Activated CD4-positive, alpha-beta memory T cell treated with anti-CD3 and anti-CD28 coated beads for 36 hours (primary cell): ENCODE data around the gene TNK2. TPM values are rescaled to one million over a fixed set of nuclear protein-coding genes. Genes with fewer than 3 reads are reported as not detected.

Source experiments
- CTCF ChIA-PET: fragments of 350-600 bp; sonication (Branson Sonifier 250); formaldehyde crosslinking; loops from one replicate; lab custom pipeline; 2021; ENCODE audit warnings: antibody characterized with exemption, inconsistent platforms; lab: Charles Lee
- POLR2A ChIA-PET: fragments of 350-600 bp; sonication (Branson Sonifier 250); formaldehyde crosslinking; loops from one replicate; lab custom pipeline; 2021; ENCODE audit warnings: antibody characterized with exemption; lab: Charles Lee
- DNase-seq: peaks from one replicate; pipeline ENCODE4 v3.0.0-alpha.2; 2020
- H3K27ac Mint-ChIP-seq: one replicate; pipeline ENCODE4 v1.8.0; 2021; ENCODE audit warnings: mixed read lengths
- H3K27me3 Mint-ChIP-seq: one replicate; pipeline ENCODE4 v1.8.0; 2021; ENCODE audit warnings: mixed read lengths
- H3K36me3 Mint-ChIP-seq: one replicate; pipeline ENCODE4 v1.8.0; 2021; ENCODE audit warnings: mixed read lengths
- H3K4me1 Mint-ChIP-seq: one replicate; pipeline ENCODE4 v1.8.0; 2021; ENCODE audit warnings: low read depth, mixed read lengths
- H3K4me3 Mint-ChIP-seq: one replicate; pipeline ENCODE4 v1.8.0; 2021; ENCODE audit warnings: mild to moderate bottlenecking, mixed read lengths
- H3K9me3 Mint-ChIP-seq: one replicate; pipeline ENCODE4 v1.8.0; 2021; ENCODE audit warnings: mixed read lengths
- intact Hi-C: fragments of 100-400 bp; cut with micrococcal nuclease; formaldehyde crosslinking; loops from one replicate; pipeline ENCODE4 v1.15.1; 2023
- total RNA-seq, 2 experiments: library from RNA; stranded (reverse); gene quantifications; one replicate each; pipeline ENCODE4 v1.2.3, GENCODE V29; 2021

Gene TNK2
- total RNA-seq, 2 experiments from 2014 or later, result 59.9 to 67.1 TPM

DNA sequence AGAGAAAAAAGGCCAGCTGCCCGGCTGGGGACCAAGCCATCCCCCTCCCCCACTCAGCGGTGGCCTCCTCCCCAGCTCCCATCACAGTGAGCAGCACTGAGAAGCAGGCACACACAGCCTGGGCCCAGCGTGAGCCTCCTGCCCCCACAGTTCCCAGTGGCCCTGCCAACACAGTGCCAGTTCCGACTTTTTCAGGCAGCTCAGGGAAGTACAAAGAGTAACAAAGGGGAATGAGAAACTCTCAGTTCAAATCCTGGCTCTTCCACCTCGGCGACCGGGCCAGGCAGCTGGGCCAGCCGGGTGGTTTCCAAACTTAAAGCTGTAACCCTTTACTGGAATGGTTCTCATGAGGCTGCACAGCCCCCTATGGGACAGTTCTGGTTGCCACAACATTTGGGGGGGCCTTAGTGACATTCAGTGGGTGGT is 18.5 kb downstream of the TNK2 start:
- no peaks in the 10 kb centered on the region for H3K27me3 Mint-ChIP-seq
- no peak for DNase-seq
- CTCF ChIA-PET, result interaction anchor here (0.9 to 7.0 kb wide), 7 partner anchors 11 to 40 kb away, joined by 3 to 109 read pairs (median 4); partner anchors contain the start of gene TNK2
- POLR2A ChIA-PET, result interaction anchor here (0.5 kb wide), 1 partner anchor 186 kb away, joined by 3 read pairs; no protein-coding TSS in a partner anchor
- H3K4me3 Mint-ChIP-seq, result no peak overlapping the region
- intact Hi-C loops, result no loop called here
- no peaks in the 10 kb centered on the region for H3K9me3 Mint-ChIP-seq
- peaks cover 9% of the 10 kb centered on the region for H3K36me3 Mint-ChIP-seq
- peaks cover 9% of the 10 kb centered on the region for H3K4me1 Mint-ChIP-seq
- H3K27ac Mint-ChIP-seq, result no peak overlapping the region

DNA sequence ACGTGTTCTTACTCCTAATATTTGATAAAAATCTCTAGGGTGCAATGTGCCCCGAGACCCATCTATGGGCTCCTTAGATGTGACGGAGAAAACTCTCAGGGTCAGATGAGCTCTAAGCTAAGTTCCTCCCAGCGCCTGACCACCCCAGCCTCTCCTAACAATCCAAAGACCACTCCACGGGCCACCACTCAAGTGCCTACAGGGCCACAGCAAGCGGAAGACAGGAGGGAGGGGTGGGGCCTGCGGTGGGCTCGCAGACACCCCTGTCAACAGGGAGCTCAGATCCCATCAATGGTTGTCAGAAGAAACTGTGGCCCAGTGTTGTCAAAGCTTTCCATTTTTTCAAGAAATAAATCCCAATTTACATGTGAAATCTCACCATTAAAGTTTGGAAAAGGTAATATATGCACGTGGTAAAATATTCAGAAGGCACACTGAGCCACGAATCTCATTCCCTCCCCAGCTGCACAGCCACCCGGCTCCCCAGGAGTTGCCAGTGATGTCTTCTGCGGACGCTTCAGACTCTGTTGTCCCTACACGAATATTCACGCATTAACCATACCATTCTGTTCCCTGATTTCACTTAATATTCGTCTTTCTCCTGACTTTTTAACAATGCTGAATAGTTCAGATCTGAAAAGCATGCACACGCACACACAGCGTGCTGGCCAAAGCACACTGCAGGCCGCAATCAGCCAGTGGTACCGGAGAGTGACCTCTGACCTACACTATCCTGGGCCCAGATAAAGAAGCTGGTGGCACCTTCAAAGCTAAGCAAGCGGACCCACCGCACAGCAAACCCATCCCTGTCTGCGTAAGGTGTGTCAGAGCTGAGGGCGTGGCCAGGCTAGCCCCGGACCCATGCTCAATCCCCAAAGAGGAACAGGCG is 19.1 kb downstream of the TNK2 start:
- intact Hi-C loops, result no loop called here
- Mint-ChIP-seq H3K4me1 (peaks cover 4% of the 10 kb centered on the region), H3K9me3 (no peaks in the 10 kb centered on the region), H3K4me3 (no peak overlapping the region), H3K36me3 (peaks cover 6% of the 10 kb centered on the region), H3K27me3 (no peaks in the 10 kb centered on the region), H3K27ac (no peak overlapping the region)
- CTCF ChIA-PET, result interaction anchor here (1.0 to 2.2 kb wide), 6 partner anchors 11 to 39 kb away, joined by 3 to 11 read pairs (median 3); no protein-coding TSS in a partner anchor
- POLR2A ChIA-PET, result no interaction called here
- no peak for DNase-seq

GRCh38 chr3:195888311-195888761 is 20.0 kb downstream of the TNK2 start:
- no peaks in the 10 kb centered on the region for H3K27me3 Mint-ChIP-seq
- H3K4me1 Mint-ChIP-seq, result peaks cover 1% of the 10 kb centered on the region
- no peak overlapping the region for H3K4me3 Mint-ChIP-seq
- ChIA-PET CTCF (no interaction called here), POLR2A (no interaction called here)
- H3K36me3 Mint-ChIP-seq, result peaks cover 10% of the 10 kb centered on the region
- H3K9me3 Mint-ChIP-seq, result no peaks in the 10 kb centered on the region
- intact Hi-C loops, result no loop called here
- no peak for DNase-seq
- H3K27ac Mint-ChIP-seq, result no peak overlapping the region

- Mint-ChIP-seq H3K27me3 (no peaks in the 10 kb centered on the region), H3K4me3 (no peak overlapping the region), H3K4me1 (peaks cover 1% of the 10 kb centered on the region), H3K36me3 (peaks cover 13% of the 10 kb centered on the region), H3K9me3 (no peaks in the 10 kb centered on the region), H3K27ac (no peak overlapping the region)
- ChIA-PET POLR2A (no interaction called here), CTCF (no interaction called here)
- intact Hi-C loops, result no loop called here
- DNase-seq, result no peak
Measured at GRCh38 chr3:195887670-195888069, 20.7 kb downstream of the TNK2 start.

DNA sequence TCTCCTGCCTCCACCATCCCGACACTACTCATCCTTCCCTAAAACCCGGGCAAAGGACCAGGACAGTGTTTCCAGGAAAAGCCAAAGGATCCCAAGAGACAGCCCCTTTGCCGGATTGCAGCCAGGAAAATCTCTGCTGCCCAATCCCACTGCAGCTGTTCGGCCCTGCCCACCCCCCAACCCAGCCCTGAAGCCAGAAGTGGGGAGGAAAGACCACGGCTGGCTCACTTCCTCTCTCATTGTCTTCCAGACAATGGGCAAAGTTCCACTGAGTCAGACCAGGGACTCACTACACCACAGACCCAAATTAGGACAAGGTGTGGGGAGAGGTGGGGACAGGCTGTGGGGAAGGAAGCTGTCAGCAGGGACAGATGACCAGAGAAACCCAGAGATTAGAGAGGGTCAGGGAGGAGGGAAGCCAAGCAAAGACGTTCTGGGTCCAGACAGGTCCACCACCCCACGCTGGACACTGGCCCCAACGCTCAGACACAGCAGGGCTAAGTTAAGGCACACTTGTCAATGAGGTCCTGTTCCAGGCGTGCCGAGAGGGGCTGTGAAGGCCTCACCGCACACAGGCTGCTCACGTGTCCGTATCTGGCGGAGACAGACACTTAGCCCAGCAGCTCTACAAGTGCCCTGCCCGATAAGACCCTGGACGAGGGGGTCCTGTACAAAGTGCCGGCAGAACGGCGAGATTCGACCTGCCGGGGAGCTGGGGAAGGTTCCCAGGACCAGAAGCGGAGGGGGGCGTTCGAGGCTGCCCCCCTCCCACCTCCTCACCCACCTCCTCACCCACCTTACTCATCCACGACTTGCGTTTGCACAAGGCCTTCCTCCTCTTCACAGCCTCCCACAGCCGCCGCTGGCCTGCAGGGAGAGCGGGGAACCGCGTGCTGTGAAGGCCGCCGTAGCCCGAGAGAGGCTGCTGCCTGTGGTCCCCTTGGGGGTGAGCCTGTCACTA is 21.9 kb downstream of the TNK2 start:
- no peaks in the 10 kb centered on the region for H3K27me3 Mint-ChIP-seq
- H3K4me1 Mint-ChIP-seq, result peaks cover under 1% of the 10 kb centered on the region
- no peak overlapping the region for H3K4me3 Mint-ChIP-seq
- CTCF ChIA-PET, result interaction anchor here (1.7 to 1.8 kb wide), 2 partner anchors 8 to 28 kb away, joined by 6 to 10 read pairs; no protein-coding TSS in a partner anchor
- no peak for DNase-seq
- intact Hi-C loops, result no loop called here
- H3K36me3 Mint-ChIP-seq, result peaks cover 13% of the 10 kb centered on the region
- H3K9me3 Mint-ChIP-seq, result no peaks in the 10 kb centered on the region
- no peak overlapping the region for H3K27ac Mint-ChIP-seq
- POLR2A ChIA-PET, result interaction anchor here (2.2 kb wide), 1 partner anchor 21 kb away, joined by 6 read pairs; no protein-coding TSS in a partner anchor

- ChIA-PET POLR2A (interaction anchor here (2.2 kb wide), 1 partner anchor 22 kb away, joined by 6 read pairs; no protein-coding TSS in a partner anchor), CTCF (interaction anchor here (0.6 to 1.8 kb wide), 4 partner anchors 9 to 328 kb away, joined by 4 to 10 read pairs (median 6); no protein-coding TSS in a partner anchor)
- H3K27me3 Mint-ChIP-seq, result no peaks in the 10 kb centered on the region
- H3K4me3 Mint-ChIP-seq, result no peak overlapping the region
- no peaks in the 10 kb centered on the region for H3K9me3 Mint-ChIP-seq
- DNase-seq, result no peak
- H3K27ac Mint-ChIP-seq, result no peak overlapping the region
- intact Hi-C loops, result no loop called here
- peaks cover 13% of the 10 kb centered on the region for H3K36me3 Mint-ChIP-seq
- no peaks in the 10 kb centered on the region for H3K4me1 Mint-ChIP-seq
Measured at GRCh38 chr3:195885036-195885891, 23.1 kb downstream of the TNK2 start.

- intact Hi-C loops, result no loop called here
- Mint-ChIP-seq H3K4me1 (no peaks in the 10 kb centered on the region), H3K27ac (no peak overlapping the region), H3K4me3 (no peak overlapping the region), H3K27me3 (no peaks in the 10 kb centered on the region), H3K36me3 (peaks cover 13% of the 10 kb centered on the region), H3K9me3 (no peaks in the 10 kb centered on the region)
- ChIA-PET POLR2A (interaction anchor here (2.2 kb wide), 1 partner anchor 23 kb away, joined by 6 read pairs; no protein-coding TSS in a partner anchor), CTCF (interaction anchor here (1.1 to 1.8 kb wide), 2 partner anchors 10 to 23 kb away, joined by 4 to 5 read pairs; no protein-coding TSS in a partner anchor)
- DNase-seq, result no peak
Measured at GRCh38 chr3:195884691-195885035, 23.7 kb downstream of the TNK2 start.

GRCh38 chr3:195883801-195884200 is 24.6 kb downstream of the TNK2 start:
- ChIA-PET CTCF (interaction anchor here (0.9 to 1.8 kb wide), 3 partner anchors 11 to 32 kb away, joined by 3 to 5 read pairs (median 3); no protein-coding TSS in a partner anchor), POLR2A (no interaction called here)
- Mint-ChIP-seq H3K4me1 (no peaks in the 10 kb centered on the region), H3K4me3 (no peak overlapping the region), H3K27ac (no peak overlapping the region), H3K9me3 (no peaks in the 10 kb centered on the region), H3K27me3 (no peaks in the 10 kb centered on the region), H3K36me3 (peaks cover 13% of the 10 kb centered on the region)
- no peak for DNase-seq
- intact Hi-C loops, result no loop called here

- Mint-ChIP-seq H3K9me3 (no peaks in the 10 kb centered on the region), H3K27me3 (no peaks in the 10 kb centered on the region), H3K4me1 (no peaks in the 10 kb centered on the region), H3K27ac (no peak overlapping the region), H3K4me3 (no peak overlapping the region), H3K36me3 (peaks cover 13% of the 10 kb centered on the region)
- intact Hi-C loops, result no loop called here
- CTCF ChIA-PET, result interaction anchor here (1.0 to 1.8 kb wide), 2 partner anchors 11 to 32 kb away, joined by 3 to 5 read pairs; no protein-coding TSS in a partner anchor
- POLR2A ChIA-PET, result no interaction called here
- DNase-seq, result no peak
Measured at GRCh38 chr3:195883160-195883559, 25.2 kb downstream of the TNK2 start.

DNA sequence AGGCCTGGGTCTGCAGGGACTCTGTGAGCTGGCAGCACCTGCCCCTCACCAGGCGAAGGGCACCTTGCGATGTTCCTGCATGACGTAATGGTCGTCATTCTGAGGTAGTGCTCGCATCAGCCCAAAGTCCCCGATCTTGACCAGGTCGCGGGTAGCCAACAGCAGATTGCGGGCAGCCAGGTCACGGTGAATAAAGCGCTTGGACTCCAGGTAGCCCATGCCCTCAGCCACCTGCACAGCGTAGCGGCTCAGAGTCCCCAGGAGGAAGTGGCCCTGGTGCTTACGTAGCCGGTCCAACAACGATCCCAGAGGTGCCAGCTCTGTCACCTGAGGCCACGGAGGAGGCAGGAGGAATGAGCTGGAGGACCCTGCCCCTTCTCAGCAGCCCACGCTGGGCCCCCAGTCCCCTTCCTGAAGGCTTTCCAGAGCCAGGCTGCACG is 26.3 kb downstream of the TNK2 start:
- H3K27me3 Mint-ChIP-seq, result no peaks in the 10 kb centered on the region
- ChIA-PET POLR2A (no interaction called here), CTCF (no interaction called here)
- H3K4me3 Mint-ChIP-seq, result no peak overlapping the region
- intact Hi-C loops, result no loop called here
- no peaks in the 10 kb centered on the region for H3K4me1 Mint-ChIP-seq
- H3K36me3 Mint-ChIP-seq, result peaks cover 10% of the 10 kb centered on the region
- H3K9me3 Mint-ChIP-seq, result no peaks in the 10 kb centered on the region
- no peak overlapping the region for H3K27ac Mint-ChIP-seq
- no peak for DNase-seq
